NB4 (cell line): ENCODE results near the gene SLC23A3.

ENCODE experiments used
- DNase-seq: peaks from one replicate; pipeline ENCODE4 v3.0.0; 2010; ENCODE audit warnings: low read depth
- H3K4me3 ChIP-seq: one replicate; pipeline ENCODE4 v1.5.1; 2011; ENCODE audit warnings: mild to moderate bottlenecking, low read depth, low read length, moderate library complexity
- CTCF ChIP-seq: IDR thresholded peaks from one replicate; pipeline ENCODE4 v1.5.1; 2012; ENCODE audit warnings: low read depth, low read length
- MAX ChIP-seq: IDR thresholded peaks from 2 replicates; pipeline ENCODE4 v1.6.1; 2011; ENCODE audit warnings: low read depth, low read length
- MYC ChIP-seq: IDR thresholded peaks from 2 replicates; pipeline ENCODE4 v1.6.1; 2011; ENCODE audit warnings: low read depth, low read length
- POLR2A ChIP-seq: IDR thresholded peaks from 2 replicates; pipeline ENCODE4 v1.6.1; 2011; ENCODE audit warnings: mild to moderate bottlenecking; ENCODE audit not compliant: insufficient read length; ENCODE audit errors: extremely low read depth

SLC23A3 gene

DNA sequence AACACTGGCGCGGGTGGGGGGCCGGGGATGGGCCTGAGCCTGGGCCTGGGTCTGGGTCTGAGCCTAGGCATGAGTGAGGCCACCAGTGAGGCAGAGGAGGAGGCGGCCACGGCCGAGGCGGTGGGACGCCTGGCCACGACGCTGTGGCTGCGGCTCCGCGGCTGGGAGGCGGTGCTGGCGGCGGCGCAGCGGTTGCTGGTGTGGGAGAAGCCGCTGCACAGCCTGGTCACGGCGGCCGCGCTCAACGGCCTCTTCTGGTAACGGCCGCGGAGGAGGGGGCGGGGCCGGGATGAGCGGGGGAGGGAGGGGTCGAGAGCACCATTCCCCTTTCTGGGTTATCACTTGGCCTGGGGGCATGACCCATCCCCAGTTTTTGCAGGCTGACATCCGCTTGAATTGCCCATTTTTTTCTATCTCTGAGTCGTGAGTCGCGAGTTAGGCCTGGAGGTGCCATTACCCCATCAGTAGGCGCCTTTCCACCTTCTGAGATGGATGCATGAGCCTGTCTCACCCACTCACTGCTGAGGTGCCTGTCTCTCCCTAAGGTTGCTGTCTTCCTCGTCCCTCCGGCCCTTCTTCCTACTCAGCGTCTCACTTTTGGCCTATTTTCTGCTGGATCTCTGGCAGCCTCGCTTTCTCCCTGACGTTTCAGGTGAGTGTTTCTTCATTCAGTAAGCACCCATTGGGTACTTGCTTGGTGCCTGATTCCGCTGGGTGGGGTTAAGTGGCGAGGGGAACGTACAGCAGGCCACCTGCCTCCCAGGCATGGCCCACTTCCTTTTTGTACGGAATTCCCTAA lies 8.7 kb upstream of the SLC23A3 start:
- TF ChIP-seq POLR2A (no peak), MYC (no peak; the same call in 1 of the 2 replicates), CTCF (no peak), MAX (no peak)
- peak; percentile 82 for DNase-seq
- peak overlapping the region; percentile 75 for H3K4me3 ChIP-seq

DNA sequence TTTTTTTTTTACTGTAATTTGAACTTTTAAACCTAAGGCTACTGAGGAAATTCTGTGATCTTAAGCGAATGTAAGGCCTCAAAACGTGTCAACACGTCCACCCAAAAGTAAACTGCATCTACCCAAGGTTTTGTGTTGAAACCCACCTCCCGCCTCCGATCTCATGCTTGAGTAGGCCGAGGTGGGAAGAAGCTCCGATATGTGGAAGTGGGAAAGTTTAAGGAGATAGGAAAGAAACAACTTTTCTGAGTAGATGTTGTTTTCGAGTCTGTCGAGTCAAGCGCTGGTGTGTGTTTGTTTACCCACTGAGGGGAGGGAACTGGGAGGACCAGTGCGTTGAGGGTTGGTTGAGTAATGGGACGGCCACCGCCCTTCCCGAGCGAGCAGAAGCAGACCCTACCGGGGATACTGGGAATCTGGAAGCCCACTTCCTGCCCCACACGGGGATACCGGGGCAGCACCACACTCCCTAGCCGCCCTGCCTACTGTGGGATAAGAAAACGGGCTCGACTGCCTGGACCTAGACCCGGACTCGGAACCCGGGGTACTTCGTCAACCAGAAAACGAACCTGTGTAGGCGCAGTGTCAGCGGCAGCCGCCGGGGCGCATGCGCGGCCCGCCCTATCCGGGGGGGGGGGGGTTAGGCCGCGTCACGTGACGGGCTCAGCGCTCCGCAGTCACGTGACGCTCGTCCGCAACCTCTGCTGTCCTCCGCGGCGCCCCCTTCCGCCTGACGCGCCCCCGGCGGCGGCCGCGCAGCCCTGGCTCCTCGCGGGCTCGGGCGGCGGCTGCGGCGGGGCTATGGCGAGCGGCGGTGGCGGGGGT lies 7.9 kb upstream of the SLC23A3 start, which contains the start of gene RETREG2:
RETREG2 (plus strand) TSS at position 724 of the 825 bp plus-strand sequence; CDS start at position 802, 78 bp downstream.
- peak; percentile 95 for DNase-seq
- peak within 1 kb of the TSS; percentile 90 for H3K4me3 ChIP-seq
- TF ChIP-seq MAX (peak; percentile 94), CTCF (no peak), POLR2A (peak; percentile 84), MYC (peak; percentile 64; the same call in 1 of the 2 replicates)

DNA sequence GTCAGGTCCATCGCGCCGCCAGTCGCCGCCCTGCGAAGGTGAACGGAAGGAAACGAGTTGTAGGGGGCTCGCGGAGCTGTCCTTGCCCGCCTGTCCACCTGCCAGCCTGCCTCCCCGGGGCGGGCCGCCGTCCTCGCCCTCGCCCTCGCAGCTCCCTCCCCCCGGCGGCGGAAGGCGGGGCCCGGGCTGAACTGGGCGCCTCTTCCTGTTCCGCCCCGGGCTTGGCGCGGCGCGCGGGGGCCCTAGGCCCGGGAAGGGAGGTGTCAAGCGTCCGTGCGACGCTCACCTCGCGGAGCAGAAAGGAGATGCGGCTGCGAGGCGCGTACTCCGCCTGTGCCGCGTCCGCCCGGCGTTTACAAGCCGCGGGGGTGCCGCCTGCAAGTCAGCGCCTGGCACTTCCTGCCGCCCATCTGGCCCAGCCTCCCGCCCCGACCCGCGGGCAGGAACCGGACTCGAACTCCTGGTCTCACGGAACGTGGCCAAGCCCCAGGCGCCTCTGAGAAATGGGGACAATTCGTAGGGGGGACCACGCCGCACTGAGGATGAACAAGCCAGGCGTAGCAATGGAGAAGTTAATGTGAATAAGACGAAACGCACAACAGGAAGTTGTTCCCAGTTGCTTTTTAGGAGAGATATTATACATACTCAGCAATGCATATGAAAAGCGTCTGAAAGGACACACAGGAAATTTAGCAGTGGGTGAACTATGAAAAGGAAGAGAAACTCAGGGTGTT lies 7.2 kb upstream of the SLC23A3 start, which contains the start of gene CNPPD1:
CNPPD1 (minus strand) TSS at position 108 of the 734 bp plus-strand sequence; CDS start at position 11, 97 bp downstream.
- H3K4me3 ChIP-seq = peak within 1 kb of the TSS; percentile 90
- TF ChIP-seq MYC (0 out of 2 replicates have a peak, but pooled peaks have one; percentile 26), CTCF (no peak), POLR2A (peak; percentile 88), MAX (no peak)
- DNase-seq = peak; percentile 96

DNA sequence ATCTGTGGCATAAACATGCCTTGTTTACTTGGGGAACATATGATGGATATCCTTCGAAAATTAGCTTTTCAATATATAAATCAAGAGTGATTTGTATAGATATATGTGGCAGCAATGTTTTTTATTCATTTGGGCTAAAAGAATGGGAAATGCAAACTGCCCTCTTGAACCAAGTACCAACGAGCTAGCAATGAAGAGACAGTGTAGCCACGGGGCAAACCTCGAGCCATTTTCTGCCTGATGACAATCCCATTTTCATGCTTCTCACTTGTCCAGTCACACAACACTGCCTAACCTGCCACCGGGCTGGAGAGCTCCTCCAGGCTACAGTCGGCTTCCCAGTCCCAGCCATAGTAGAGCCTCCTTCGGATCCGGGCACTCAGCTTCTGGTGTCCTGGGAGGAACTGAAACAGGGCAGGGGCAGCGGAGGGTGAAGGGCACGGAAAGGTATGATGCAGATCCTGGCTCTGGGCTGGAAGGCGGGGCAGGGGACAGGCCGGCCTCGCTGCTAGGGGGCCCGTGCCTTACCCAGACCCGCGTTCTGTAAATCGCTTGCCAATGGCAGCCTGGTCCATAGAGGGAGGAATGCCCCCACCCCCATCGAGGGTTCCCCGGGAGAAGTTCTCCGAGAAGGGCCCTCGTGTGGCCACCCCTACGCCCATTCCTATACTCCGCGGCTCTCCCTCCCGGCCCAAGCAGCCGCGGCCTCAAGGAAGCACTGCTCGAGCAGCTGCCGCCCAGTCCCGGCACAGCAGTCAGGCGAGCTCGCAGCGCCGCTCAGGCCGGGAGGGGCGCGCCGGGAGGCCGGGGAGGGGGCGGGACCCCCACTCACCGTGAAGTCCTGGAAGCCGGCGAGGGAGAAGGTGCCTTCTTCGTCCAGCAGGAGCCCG lies 6.3 kb upstream of the SLC23A3 start:
- H3K4me3 ChIP-seq = peak overlapping the region; percentile 83
- peak; percentile 70 for DNase-seq
- TF ChIP-seq MYC = no peak
- no peak for TF ChIP-seq CTCF
- no peak for TF ChIP-seq MAX
- no peak for TF ChIP-seq POLR2A
